GM12878 (cell line): ENCODE results near the gene EEF2. TPM values are rescaled to one million over a fixed set of nuclear protein-coding genes. Genes with fewer than 3 reads are reported as not detected.
"Not testable (repeated sequence)": the region's sequence is repeated elsewhere in the genome, so short reads cannot be mapped to it uniquely, and the experiment has no call there.

Experiments
- ATAC-seq: fragments of 200-7000 bp; cut with Tn5 transposase; 3 replicates; pipeline ENCODE4 v1.9.1; 2020; ENCODE audit warnings: mild to moderate bottlenecking, moderate library complexity
- BruUV-seq: library from RNA; stranded (reverse); fragments of 400-500 nt; replicated peaks from 2 replicates; lab custom pipeline; 2021; lab: Mats Ljungman, UMichigan
- CTCF ChIA-PET: fragments of 300-600 bp; sonication (Branson Sonifier 250); formaldehyde crosslinking; extraction: SDS; loops from one replicate; lab custom pipeline; 2021; ENCODE audit warnings: inconsistent platforms; lab: Yijun Ruan, JAX
- POLR2A ChIA-PET: fragments of 350-600 bp; formaldehyde crosslinking; extraction: SDS; loops from one replicate; lab custom pipeline; 2021; ENCODE audit warnings: inconsistent platforms; lab: Charles Lee
- RAD21 ChIA-PET: fragments of 300-600 bp; sonication (Branson Sonifier 250); formaldehyde crosslinking; loops from one replicate; lab custom pipeline; 2023; ENCODE audit warnings: antibody characterized with exemption; ENCODE audit not compliant: unreplicated experiment; lab: Charles Lee
- SMC1A ChIA-PET: fragments of 300-600 bp; sonication (Branson Sonifier 250); formaldehyde crosslinking; loops from one replicate; lab custom pipeline; 2023; ENCODE audit not compliant: unreplicated experiment, uncharacterized antibody; lab: Charles Lee
- DNase-seq: peaks from one replicate; pipeline ENCODE4 v3.0.0-alpha.2; 2011; ENCODE audit warnings: low read depth, low spot score
- FAIRE-seq: peaks from 3 replicates; lab custom pipeline; 2011; peaks lifted over from hg19 to GRCh38; lab: Jason Lieb, UNC
- H2AFZ ChIP-seq: 2 replicates; pipeline ENCODE4 v1.6.0; 2011; ENCODE audit warnings: low read depth, low read length, control low read depth; ENCODE audit not compliant: control insufficient read depth
- H3K27ac ChIP-seq: 2 replicates; pipeline ENCODE4 v1.5.1; 2011; ENCODE audit warnings: control low read depth; ENCODE audit not compliant: control insufficient read depth, insufficient read depth
- H3K27me3 ChIP-seq, 2 experiments: replicated peaks in 1 of 2; 2 replicates each; pipeline versions ENCODE4 v1.6.0 to v1.6.1; 2011; ENCODE audit warnings: low read length in 1 of 2; ENCODE audit not compliant: control insufficient read depth in 2 of 2, insufficient read depth in 2 of 2
- H3K36me3 ChIP-seq, 2 experiments: 2 replicates each; pipeline ENCODE4 v1.5.1; 2011; ENCODE audit warnings: low read length in 1 of 2; ENCODE audit not compliant: control insufficient read depth in 2 of 2, insufficient read depth in 2 of 2
- H3K4me1 ChIP-seq: 2 replicates; pipeline ENCODE4 v1.6.1; 2011; ENCODE audit warnings: mild to moderate bottlenecking, low read length, moderate library complexity, mixed read lengths; ENCODE audit not compliant: control insufficient read depth, insufficient read depth
- H3K4me2 ChIP-seq: 2 replicates; pipeline ENCODE4 v1.6.0; 2011; ENCODE audit warnings: control low read depth; ENCODE audit not compliant: control insufficient read depth, insufficient read depth
- H3K4me3 ChIP-seq: fragments of 200-600 bp; sonication (generic); 2 replicates; pipeline ENCODE4 v1.5.1; 2016
- H3K79me2 ChIP-seq: 2 replicates; pipeline ENCODE4 v1.6.0; 2011; ENCODE audit warnings: low read length; ENCODE audit not compliant: control insufficient read depth, insufficient read depth
- H3K9ac ChIP-seq: 2 replicates; pipeline ENCODE4 v1.8.0; 2011; ENCODE audit warnings: low read length, control low read depth, mixed read lengths; ENCODE audit not compliant: control insufficient read depth, insufficient read depth
- H3K9me3 ChIP-seq: replicated peaks from 3 replicates; pipeline ENCODE4 v1.5.1; 2011; ENCODE audit warnings: mild to moderate bottlenecking, low read length; ENCODE audit not compliant: control insufficient read depth, insufficient read depth
- H4K20me1 ChIP-seq: 2 replicates; pipeline ENCODE4 v1.6.0; 2011; ENCODE audit not compliant: control insufficient read depth, insufficient read depth
- EED ChIP-seq: sonication (generic); IDR thresholded peaks from 2 replicates; pipeline ENCODE4 v1.6.1; 2016; ENCODE audit warnings: antibody characterized with exemption, low read depth
- HDAC6 ChIP-seq: fragments of 200-600 bp; sonication (generic); IDR thresholded peaks from one replicate; pipeline ENCODE4 v1.8.0; 2017; ENCODE audit warnings: antibody characterized with exemption; ENCODE audit not compliant: unreplicated experiment
- MTA2 ChIP-seq: fragments of 450-650 bp; IDR thresholded peaks from 2 replicates; pipeline ENCODE4 v1.6.1; 2016; ENCODE audit warnings: low read depth, mild to moderate bottlenecking, moderate library complexity
- NR2F1 ChIP-seq: fragments of 450-650 bp; conservative IDR thresholded peaks from 2 replicates; pipeline ENCODE4 v1.6.1; 2017; ENCODE audit warnings: mild to moderate bottlenecking
- RFX5 ChIP-seq: IDR thresholded peaks from 2 replicates; pipeline ENCODE4 v1.6.1; 2011; ENCODE audit warnings: low read depth, low read length, improper control_type of control experiment
- TAF1 ChIP-seq: IDR thresholded peaks from 2 replicates; pipeline ENCODE4 v1.6.1; 2011; ENCODE audit warnings: mild to moderate bottlenecking, low read depth, low read length, borderline replicate concordance
- WGBS: methylation state at CpG from one replicate; pipeline ENCODE4 v1.1.6; 2016; ENCODE audit warnings: low lambda C conversion rate; ENCODE audit not compliant: insufficient replicate concordance, insufficient coverage; ENCODE audit errors: missing lambda C conversion rate; 5-methylcytosine and 5-hydroxymethylcytosine counted together
- in situ Hi-C: fragments of 300-500 bp; cut with MboI; formaldehyde crosslinking; loops from 9 replicates; pipeline ENCODE4 v1.14.3; 2018; ENCODE audit warnings: mixed read lengths
- intact Hi-C: fragments of 100-400 bp; cut with micrococcal nuclease; formaldehyde crosslinking; loops from one replicate; pipeline ENCODE4 v1.14.2; 2022; ENCODE audit not compliant: unreplicated experiment
- polyA plus RNA-seq, 11 experiments: library from polyadenylated mRNA; depleted of rRNA in 4 of 11; unstranded in 6 of 11; stranded (reverse) in 5 of 11; fragments of >200 nt; fragmentation: Nextera tagmentation in 4 of 11; fragmentation: Illumina TruSeq in 1 of 11; extraction: Ambion mirVana in 4 of 11; extraction: Trizol in 1 of 11; gene quantifications; 1 replicate in 1 of 11; 2 replicates in 10 of 11; pipeline versions ENCODE4 v1.2.1 to v1.2.3, GENCODE V29; 2011 to 2016; ENCODE audit warnings: inconsistent platforms in 2 of 11, missing spikeins in 2 of 11, low read depth in 1 of 11
- total RNA-seq, 4 experiments: library from RNA; depleted of rRNA in 3 of 4; stranded (reverse); fragments of >200 nt in 3 of 4; fragmentation: Illumina TruSeq in 1 of 4; extraction: Trizol in 1 of 4; gene quantifications; 2 replicates each; pipeline versions ENCODE4 v1.2.1 to v1.2.3, GENCODE V29; 2013 to 2021
- TF ChIP-seq, protein P1 (sequence below): IDR thresholded peaks from 2 replicates; pipeline ENCODE4 v1.6.1; 2011; ENCODE audit warnings: borderline replicate concordance, low read depth, mild to moderate bottlenecking, moderate library complexity, mixed read lengths, low read length; ENCODE audit not compliant: insufficient read depth; ENCODE audit errors: extremely low read length
- TF ChIP-seq, protein P2 (sequence below): fragments of 450-650 bp; IDR thresholded peaks from 2 replicates; pipeline ENCODE4 v1.6.1; 2017; ENCODE audit warnings: borderline replicate concordance
- TF ChIP-seq, protein P3 (sequence below): IDR thresholded peaks from 2 replicates; pipeline ENCODE4 v1.6.1; 2012; ENCODE audit warnings: low read depth, low read length, improper control_type of control experiment

The EEF2 gene
- total and polyA plus RNA-seq, 10 of the 15 experiments (the other 5 are each of a cell fraction or from before 2014, with no cell fraction given), result 280 to 3,491 (median 1,305) TPM

DNA sequence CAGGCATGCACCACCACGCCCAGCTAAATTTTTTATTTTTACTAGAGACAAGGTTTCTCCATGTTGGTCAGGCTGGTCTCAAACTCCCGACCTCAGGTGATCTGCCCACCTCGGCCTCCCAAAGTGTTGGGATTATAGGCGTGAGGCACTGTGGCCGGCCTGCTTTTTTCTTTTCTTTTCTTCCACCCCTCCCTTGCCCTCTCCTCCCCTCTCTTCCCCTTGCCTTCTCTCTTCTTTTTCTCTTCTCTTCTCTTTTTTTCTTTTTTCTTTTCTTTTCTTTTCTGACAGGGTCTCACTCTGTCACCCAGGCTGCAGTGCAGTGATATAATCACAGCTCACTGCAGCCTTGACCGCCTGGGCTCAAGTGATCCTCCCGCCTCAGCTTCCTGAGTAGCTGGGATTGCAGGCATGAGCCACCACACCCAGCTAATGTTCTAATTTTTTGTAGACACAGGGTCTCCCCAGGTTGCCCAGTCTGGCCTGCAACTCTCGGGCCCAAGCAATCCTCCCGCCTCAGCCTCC is 32.4 kb downstream of the EEF2 start:
- H3K79me2 ChIP-seq, DNase-seq, POLR2A ChIA-PET, H3K9me3 ChIP-seq, H3K27ac ChIP-seq, BruUV-seq, SMC1A ChIA-PET, H4K20me1 ChIP-seq, CTCF ChIA-PET, H2AFZ ChIP-seq, H3K4me1 ChIP-seq, H3K4me2 ChIP-seq, H3K36me3 ChIP-seq, H3K4me3 ChIP-seq, FAIRE-seq, intact Hi-C loops, H3K9ac ChIP-seq, ATAC-seq, in situ Hi-C loops, H3K27me3 ChIP-seq: not testable (repeated sequence)
- RAD21 ChIA-PET, result interaction anchor here (0.6 kb wide), 1 partner anchor 194 kb away, joined by 3 read pairs; no protein-coding TSS in a partner anchor
- WGBS, result 89% methylated on average over 9 of the region's 9 CpGs

DNA sequence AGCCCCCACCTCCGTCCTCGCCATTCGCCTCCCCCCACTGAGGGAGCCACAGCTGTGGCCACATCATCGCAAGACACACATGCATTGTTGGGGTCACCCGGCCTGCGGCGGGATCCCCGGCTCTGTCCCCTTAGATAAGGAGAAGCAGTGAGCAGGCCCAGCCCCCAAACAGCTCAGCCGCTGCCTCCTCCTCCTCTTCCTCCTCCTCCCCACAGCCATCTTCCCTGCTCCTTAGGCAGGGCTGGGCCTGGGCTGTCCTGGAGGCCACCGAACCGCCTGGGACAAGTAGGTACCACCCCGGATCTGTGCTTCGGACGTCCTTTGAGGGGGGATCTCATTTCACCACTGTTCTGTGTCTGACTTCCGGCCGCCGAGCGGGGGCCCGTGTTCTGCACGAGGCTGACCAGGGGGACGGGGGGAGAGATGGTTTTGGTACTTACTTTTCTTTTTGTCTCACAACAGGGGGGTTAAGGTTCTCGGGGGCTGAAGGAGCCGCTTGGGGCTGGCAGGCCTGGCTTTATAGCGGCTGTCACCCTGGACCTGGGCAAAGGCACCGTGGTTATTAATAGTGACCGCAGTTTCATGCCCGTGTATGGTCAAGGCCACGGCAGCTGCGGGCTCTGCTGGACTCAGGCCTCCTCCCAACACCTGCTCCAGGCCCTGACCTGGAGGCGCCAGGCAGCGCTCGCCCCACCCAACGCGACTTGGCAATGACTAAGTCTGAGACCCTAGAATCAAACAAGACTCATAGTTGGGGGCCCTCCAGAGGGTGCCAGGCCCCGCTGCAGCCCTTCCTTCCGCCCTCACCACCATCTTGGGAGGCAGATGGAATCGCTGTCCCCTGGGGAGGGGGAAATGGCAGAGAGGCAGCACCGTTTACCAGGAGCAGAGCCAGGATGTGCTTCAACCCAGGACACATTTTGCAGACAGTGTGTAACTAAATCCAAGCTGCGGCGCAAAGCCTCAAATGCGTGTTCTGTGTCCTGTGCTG is 34.1 kb downstream of the EEF2 start:
- ChIA-PET CTCF (no interaction called here), POLR2A (no interaction called here)
- no peak for TF ChIP-seq NR2F1
- no peak for TF ChIP-seq TAF1
- TF ChIP-seq, protein P1, sequence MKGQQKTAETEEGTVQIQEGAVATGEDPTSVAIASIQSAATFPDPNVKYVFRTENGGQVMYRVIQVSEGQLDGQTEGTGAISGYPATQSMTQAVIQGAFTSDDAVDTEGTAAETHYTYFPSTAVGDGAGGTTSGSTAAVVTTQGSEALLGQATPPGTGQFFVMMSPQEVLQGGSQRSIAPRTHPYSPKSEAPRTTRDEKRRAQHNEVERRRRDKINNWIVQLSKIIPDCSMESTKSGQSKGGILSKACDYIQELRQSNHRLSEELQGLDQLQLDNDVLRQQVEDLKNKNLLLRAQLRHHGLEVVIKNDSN, result no peak
- TF ChIP-seq, protein P2, sequence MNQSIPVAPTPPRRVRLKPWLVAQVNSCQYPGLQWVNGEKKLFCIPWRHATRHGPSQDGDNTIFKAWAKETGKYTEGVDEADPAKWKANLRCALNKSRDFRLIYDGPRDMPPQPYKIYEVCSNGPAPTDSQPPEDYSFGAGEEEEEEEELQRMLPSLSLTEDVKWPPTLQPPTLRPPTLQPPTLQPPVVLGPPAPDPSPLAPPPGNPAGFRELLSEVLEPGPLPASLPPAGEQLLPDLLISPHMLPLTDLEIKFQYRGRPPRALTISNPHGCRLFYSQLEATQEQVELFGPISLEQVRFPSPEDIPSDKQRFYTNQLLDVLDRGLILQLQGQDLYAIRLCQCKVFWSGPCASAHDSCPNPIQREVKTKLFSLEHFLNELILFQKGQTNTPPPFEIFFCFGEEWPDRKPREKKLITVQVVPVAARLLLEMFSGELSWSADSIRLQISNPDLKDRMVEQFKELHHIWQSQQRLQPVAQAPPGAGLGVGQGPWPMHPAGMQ, result no peak
- TF ChIP-seq, protein P3, sequence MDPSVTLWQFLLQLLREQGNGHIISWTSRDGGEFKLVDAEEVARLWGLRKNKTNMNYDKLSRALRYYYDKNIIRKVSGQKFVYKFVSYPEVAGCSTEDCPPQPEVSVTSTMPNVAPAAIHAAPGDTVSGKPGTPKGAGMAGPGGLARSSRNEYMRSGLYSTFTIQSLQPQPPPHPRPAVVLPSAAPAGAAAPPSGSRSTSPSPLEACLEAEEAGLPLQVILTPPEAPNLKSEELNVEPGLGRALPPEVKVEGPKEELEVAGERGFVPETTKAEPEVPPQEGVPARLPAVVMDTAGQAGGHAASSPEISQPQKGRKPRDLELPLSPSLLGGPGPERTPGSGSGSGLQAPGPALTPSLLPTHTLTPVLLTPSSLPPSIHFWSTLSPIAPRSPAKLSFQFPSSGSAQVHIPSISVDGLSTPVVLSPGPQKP, result no peak
- TF ChIP-seq EED, result no peak
- TF ChIP-seq MTA2, result no peak
- no peak for TF ChIP-seq RFX5
- no peak for TF ChIP-seq HDAC6

More for the DNA sequence above, 34.1 kb downstream of the EEF2 start:
- ATAC-seq (no peak; the same call in 2 of the 3 replicates), FAIRE-seq (no peak), DNase-seq (no peak)
- ChIA-PET RAD21 (no interaction called here), SMC1A (no interaction called here)
- in situ Hi-C loops, result no loop called here
- intact Hi-C loops, result no loop called here
- H3K36me3 ChIP-seq, result no peaks in the 10 kb centered on the region
- no TSS peak for BruUV-seq
- whole genome bisulfite sequencing, result 8% methylated on average over 37 of the region's 41 CpGs
- H3K9me3 ChIP-seq, result no peaks in the 10 kb centered on the region
- H3K4me1 ChIP-seq, result no peaks in the 10 kb centered on the region
- no peaks in the 10 kb centered on the region for H4K20me1 ChIP-seq
- H3K79me2 ChIP-seq, result no peaks in the 10 kb centered on the region
- H3K27me3 ChIP-seq, result no peaks in the 10 kb centered on the region
- H3K27ac ChIP-seq, result no peak overlapping the region
- H3K9ac ChIP-seq, result no peak overlapping the region
- H3K4me2 ChIP-seq, result no peak overlapping the region
- H2AFZ ChIP-seq, result peak overlapping the region; percentile 23; the same call in 1 of the 2 replicates
- H3K4me3 ChIP-seq, result no peak overlapping the region
